Measurements from ENCODE around the gene RNF10. TPM values are rescaled to one million over a fixed set of nuclear protein-coding genes. Genes with fewer than 3 reads are reported as not detected.

The RNF10 gene
- polyA plus RNA-seq, 1 donor from 2014 or later: 139 TPM

- no peak overlapping the region for H3K4me3 ChIP-seq (ENCODE audit: low read length)
- H3K27ac ChIP-seq (ENCODE audit: low read length): no peak overlapping the region
- H4K20me1 ChIP-seq (ENCODE audit: insufficient read depth): no peaks in the 10 kb centered on the region
- H2AFZ ChIP-seq (ENCODE audit: low read depth, low read length): no peak overlapping the region
- peaks cover 7% of the 10 kb centered on the region for H3K36me3 ChIP-seq (ENCODE audit: insufficient read depth, low read length)
- H3K9me2 ChIP-seq (ENCODE audit: insufficient read depth, low read length): no peaks in the 10 kb centered on the region
- TF ChIP-seq, protein P1, sequence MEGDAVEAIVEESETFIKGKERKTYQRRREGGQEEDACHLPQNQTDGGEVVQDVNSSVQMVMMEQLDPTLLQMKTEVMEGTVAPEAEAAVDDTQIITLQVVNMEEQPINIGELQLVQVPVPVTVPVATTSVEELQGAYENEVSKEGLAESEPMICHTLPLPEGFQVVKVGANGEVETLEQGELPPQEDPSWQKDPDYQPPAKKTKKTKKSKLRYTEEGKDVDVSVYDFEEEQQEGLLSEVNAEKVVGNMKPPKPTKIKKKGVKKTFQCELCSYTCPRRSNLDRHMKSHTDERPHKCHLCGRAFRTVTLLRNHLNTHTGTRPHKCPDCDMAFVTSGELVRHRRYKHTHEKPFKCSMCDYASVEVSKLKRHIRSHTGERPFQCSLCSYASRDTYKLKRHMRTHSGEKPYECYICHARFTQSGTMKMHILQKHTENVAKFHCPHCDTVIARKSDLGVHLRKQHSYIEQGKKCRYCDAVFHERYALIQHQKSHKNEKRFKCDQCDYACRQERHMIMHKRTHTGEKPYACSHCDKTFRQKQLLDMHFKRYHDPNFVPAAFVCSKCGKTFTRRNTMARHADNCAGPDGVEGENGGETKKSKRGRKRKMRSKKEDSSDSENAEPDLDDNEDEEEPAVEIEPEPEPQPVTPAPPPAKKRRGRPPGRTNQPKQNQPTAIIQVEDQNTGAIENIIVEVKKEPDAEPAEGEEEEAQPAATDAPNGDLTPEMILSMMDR (IDR thresholded peaks at IDR 0.05; ENCODE audit: poor library complexity, severe bottlenecking): no peak
- no peak for TF ChIP-seq RAD21 (conservative IDR thresholded peaks at IDR 0.05)
- TF ChIP-seq EP300 (conservative IDR thresholded peaks at IDR 0.05; ENCODE audit: poor library complexity, severe bottlenecking): no peak
- TF ChIP-seq EZH2 (IDR thresholded peaks at IDR 0.05; ENCODE audit: borderline replicate concordance, insufficient read depth, low read length, poor library complexity, severe bottlenecking): no peak
- TF ChIP-seq MXI1 (conservative IDR thresholded peaks at IDR 0.05; ENCODE audit: poor library complexity, severe bottlenecking): no peak
- no peak for TF ChIP-seq POLR2AphosphoS5 (IDR thresholded peaks at IDR 0.05)
- no peak for TF ChIP-seq REST (IDR thresholded peaks at IDR 0.05; ENCODE audit: borderline replicate concordance)
- TF ChIP-seq SMC3 (conservative IDR thresholded peaks at IDR 0.05; ENCODE audit: poor library complexity): no peak
- no peak for TF ChIP-seq TAF1 (IDR thresholded peaks at IDR 0.05; ENCODE audit: low read depth)
- no peaks in the 10 kb centered on the region for H3F3A ChIP-seq (ENCODE audit: insufficient read depth, low read length, poor library complexity, severe bottlenecking)
- H3K27me3 ChIP-seq (ENCODE audit: insufficient read depth, low read depth, low read length): no peaks in the 10 kb centered on the region
- no peaks in the 10 kb centered on the region for H3K9me3 ChIP-seq (ENCODE audit: low read length)
- no peak overlapping the region for H3K9ac ChIP-seq (ENCODE audit: low read length)
- no peaks in the 10 kb centered on the region for H3K79me2 ChIP-seq (replicated peaks; ENCODE audit: insufficient read depth, low read length)
- no peak overlapping the region for H3K4me2 ChIP-seq (ENCODE audit: low read length)
These were observed 20.5 kb downstream of the RNF10 start for GRCh38 chr12:120554678-120555077.

- no peak overlapping the region for H3K9ac ChIP-seq (ENCODE audit: low read length)
- no peak overlapping the region for H3K27ac ChIP-seq (ENCODE audit: low read length)
- no peak overlapping the region for H2AFZ ChIP-seq (ENCODE audit: low read depth, low read length)
- H3K36me3 ChIP-seq (ENCODE audit: insufficient read depth, low read length): peaks cover 7% of the 10 kb centered on the region
- TF ChIP-seq, protein P1 (IDR thresholded peaks at IDR 0.05; ENCODE audit: poor library complexity, severe bottlenecking): no peak
- no peak for TF ChIP-seq REST (IDR thresholded peaks at IDR 0.05; ENCODE audit: borderline replicate concordance)
- TF ChIP-seq MXI1 (conservative IDR thresholded peaks at IDR 0.05; ENCODE audit: poor library complexity, severe bottlenecking): no peak
- no peak for TF ChIP-seq SMC3 (conservative IDR thresholded peaks at IDR 0.05; ENCODE audit: poor library complexity)
- TF ChIP-seq EP300 (conservative IDR thresholded peaks at IDR 0.05; ENCODE audit: poor library complexity, severe bottlenecking): no peak
- no peak for TF ChIP-seq POLR2AphosphoS5 (IDR thresholded peaks at IDR 0.05)
- no peak for TF ChIP-seq TAF1 (IDR thresholded peaks at IDR 0.05; ENCODE audit: low read depth)
- TF ChIP-seq EZH2 (IDR thresholded peaks at IDR 0.05; ENCODE audit: borderline replicate concordance, insufficient read depth, low read length, poor library complexity, severe bottlenecking): no peak
- TF ChIP-seq RAD21 (conservative IDR thresholded peaks at IDR 0.05): no peak
- no peaks in the 10 kb centered on the region for H3F3A ChIP-seq (ENCODE audit: insufficient read depth, low read length, poor library complexity, severe bottlenecking)
- H3K4me3 ChIP-seq (ENCODE audit: low read length): no peak overlapping the region
- no peaks in the 10 kb centered on the region for H3K27me3 ChIP-seq (ENCODE audit: insufficient read depth, low read depth, low read length)
- H3K79me2 ChIP-seq (replicated peaks; ENCODE audit: insufficient read depth, low read length): no peaks in the 10 kb centered on the region
- H3K4me2 ChIP-seq (ENCODE audit: low read length): no peak overlapping the region
- no peaks in the 10 kb centered on the region for H4K20me1 ChIP-seq (ENCODE audit: insufficient read depth)
- H3K9me2 ChIP-seq (ENCODE audit: insufficient read depth, low read length): no peaks in the 10 kb centered on the region
- no peaks in the 10 kb centered on the region for H3K9me3 ChIP-seq (ENCODE audit: low read length)
These were observed 23.4 kb downstream of the RNF10 start for GRCh38 chr12:120557589-120557988.

Data from neural cell (in vitro differentiated cells).